Effector CD8-positive, alpha-beta T cell (primary cell): ENCODE data around the gene EGF.
"Not testable (repeated sequence)": the region's sequence is repeated elsewhere in the genome, so short reads cannot be mapped to it uniquely, and the experiment has no call there.

ENCODE experiments used
- DNase-seq: peaks from one replicate; lab custom pipeline; 2025; lab: John Stamatoyannopoulos, UW
- total RNA-seq, 4 experiments: gene quantifications; one replicate each; lab custom pipeline; 2026; lab: John Stamatoyannopoulos, UW

Gene EGF
- total RNA-seq = 0 to 0.12 (median 0) reads per million in 4 experiments

DNA sequence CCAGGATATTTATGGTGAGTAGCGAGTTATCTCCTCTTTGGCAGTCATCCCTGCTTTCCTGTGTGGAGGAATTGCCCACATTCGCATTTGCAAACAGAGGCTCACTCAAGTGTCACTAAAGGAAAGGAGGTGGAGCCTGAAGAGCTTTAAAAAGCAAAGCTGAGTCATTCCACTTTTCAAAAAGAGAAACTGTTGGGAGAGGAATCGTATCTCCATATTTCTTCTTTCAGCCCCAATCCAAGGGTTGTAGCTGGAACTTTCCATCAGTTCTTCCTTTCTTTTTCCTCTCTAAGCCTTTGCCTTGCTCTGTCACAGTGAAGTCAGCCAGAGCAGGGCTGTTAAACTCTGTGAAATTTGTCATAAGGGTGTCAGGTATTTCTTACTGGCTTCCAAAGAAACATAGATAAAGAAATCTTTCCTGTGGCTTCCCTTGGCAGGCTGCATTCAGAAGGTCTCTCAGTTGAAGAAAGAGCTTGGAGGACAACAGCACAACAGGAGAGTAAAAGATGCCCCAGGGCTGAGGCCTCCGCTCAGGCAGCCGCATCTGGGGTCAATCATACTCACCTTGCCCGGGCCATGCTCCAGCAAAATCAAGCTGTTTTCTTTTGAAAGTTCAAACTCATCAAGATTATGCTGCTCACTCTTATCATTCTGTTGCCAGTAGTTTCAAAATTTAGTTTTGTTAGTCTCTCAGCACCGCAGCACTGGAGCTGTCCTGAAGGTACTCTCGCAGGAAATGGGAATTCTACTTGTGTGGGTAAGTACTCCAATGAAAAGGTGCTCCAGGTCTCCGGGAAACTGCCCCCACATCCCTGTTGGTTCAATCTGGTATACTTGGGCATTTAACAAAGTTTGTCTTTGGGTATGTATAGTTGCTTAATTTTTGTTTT lies at the start of gene EGF:
EGF (plus strand) TSS at position 178 of the 890 bp plus-strand sequence; CDS start at position 631, 453 bp downstream.
- no peak for DNase-seq

DNA sequence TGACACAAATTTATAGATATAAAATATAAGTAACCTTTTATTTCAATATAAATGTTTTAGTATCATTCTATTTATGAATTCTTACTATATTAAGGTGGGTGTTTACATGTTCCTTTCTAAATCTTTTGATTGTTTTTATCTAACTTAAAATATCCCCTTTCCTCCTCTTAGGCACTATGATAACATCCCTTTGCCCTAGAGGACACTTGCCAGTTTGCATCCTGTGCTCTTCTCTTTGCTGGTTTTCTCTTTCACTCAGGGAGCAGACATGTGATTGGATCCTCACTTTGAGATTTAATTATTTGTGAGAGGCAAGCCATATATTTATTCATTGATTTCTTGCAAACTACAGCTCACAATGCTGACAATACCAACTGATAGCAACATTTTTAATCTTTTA lies 48.5 kb upstream of the EGF start:
- DNase-seq = no peak

DNA sequence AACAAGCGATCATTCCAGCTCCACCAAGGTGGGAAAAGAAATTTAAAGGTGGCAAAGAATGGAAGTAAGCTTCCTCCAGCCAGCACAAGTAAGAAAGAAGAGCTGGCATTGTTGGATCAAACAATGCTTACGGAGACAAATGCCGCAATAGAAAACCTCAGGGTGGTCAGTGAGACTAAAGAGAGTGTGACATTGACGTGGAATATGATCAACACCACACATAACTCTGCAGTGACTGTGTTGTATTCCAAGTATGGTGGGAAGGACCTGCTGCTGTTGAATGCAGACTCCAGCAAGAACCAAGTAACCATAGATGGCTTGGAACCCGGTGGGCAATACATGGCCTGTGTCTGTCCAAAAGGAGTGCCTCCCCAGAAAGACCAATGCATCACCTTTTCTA lies 42.6 kb upstream of the EGF start:
- DNase-seq = no peak

DNA sequence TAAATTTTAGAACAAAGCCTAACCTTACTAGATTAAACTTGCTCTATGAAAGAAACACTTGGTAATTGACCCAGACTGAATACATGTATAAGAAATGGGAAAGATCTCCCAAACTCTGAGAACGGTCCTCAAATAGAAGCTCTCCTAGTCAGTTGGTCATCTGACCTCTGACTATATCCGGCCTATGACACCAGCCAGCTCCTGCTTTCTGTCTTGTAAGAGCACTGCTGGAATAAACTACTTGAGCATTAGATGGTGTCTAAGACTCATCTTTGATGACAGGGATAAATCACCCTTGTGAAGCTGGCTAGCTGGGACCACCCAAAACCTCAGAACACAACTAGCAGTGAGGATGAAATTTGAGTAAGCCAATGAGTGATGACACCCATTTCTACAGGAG lies 40.6 kb upstream of the EGF start:
- no peak for DNase-seq

DNA sequence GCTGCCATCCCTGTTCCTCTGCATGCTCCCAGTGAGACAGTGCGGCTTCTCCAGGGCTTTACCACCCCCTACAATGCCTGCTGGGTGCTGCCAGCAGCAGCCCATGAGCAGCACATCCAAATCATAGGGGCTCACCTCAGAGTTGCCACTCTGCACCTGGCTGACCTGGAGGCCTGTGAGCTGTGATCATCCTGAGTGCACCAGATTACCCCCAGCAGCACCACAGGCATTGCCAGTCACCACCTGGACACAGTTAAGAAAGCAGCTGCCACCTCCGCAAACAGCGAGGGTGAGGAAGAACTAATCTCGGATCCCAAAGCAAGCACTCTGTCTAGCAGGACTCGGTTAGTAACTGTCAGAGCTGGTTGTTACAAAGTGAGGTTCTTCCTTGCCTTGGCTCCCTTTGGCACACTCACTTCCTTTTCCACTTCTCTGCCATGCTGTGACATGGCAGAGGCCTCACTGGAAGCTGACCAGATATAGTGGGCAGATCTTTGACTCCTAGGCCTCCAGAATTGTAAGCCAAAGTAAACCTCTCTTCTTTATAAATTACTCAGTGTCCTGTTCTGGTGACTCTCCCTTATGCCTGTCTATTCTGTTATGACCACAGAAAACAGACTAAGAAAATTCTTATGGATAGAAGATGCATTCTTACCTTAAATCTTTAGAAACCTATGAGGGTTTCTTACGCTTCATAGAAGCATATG lies 39.6 kb upstream of the EGF start:
- DNase-seq = no peak

DNA sequence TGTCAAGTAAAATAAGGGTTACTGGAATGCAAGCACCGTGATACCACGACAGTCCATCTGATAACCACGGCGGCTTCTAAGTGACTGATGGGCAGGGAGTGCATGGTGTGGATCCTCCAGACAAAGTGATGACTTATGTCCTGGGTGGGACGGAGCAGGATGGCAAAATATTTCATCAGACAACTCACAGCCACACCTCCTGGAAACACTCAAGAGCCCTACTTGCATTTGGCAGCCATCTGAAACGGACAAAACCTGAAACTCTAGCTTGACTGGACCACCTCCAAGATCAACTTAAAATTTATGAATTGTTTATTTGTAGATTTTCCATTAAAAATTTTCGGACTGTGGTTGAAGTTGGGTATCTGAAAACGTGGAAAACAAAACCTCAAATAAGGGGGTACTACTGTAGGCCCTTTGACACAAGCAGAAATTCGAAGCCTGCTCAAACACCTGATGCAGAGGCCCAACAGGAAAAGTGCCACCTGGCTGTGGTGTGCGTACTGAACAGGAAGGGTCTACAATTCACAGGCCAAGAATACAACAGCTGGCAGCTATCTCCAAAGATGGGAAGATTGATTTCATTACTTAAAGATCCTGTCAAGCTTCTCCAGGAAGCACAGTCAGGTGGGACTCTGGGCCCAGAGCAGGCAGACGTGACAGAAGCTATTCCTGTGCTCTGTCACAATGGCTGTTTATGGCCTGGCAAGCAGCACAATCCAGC lies 38.7 kb upstream of the EGF start:
- no peak for DNase-seq

DNA sequence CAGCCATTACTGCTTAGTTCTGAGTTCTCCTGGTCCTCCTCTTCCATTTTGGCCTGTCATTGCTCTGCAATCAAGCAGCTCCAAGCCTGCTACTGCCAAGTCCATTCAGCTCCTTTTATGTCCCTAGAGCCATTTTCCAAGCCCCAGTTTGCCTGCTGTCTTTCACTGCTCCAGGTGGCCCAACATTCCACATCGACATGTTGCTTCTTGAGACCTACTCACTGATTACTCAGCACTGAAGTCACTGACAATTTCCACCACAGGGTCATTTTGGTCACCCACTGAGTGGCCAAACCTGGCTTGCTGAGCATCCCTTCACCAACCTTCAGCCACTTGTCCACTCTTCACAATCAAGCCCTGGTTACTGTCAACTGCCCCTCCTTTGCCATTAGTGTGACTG lies 37.6 kb upstream of the EGF start:
- no peak for DNase-seq

DNA sequence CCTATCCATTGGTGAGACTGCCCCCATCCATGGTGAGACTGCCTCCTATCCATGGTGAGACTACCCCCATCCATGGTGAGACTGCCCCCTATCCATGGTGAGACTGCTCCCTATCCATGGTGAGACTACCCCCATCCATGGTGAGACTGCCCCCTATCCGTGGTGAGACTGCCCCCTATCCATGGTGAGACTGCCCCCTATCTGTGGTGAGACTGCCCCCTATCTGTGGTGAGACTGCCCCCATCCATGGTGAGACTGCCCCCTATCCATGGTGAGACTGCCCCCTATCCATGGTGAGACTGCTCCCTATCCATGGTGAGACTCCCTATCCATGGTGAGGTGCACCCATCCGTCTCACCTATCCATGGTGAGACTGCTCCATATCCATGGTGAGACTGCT lies 37.1 kb upstream of the EGF start:
- not testable (repeated sequence) for DNase-seq

DNA sequence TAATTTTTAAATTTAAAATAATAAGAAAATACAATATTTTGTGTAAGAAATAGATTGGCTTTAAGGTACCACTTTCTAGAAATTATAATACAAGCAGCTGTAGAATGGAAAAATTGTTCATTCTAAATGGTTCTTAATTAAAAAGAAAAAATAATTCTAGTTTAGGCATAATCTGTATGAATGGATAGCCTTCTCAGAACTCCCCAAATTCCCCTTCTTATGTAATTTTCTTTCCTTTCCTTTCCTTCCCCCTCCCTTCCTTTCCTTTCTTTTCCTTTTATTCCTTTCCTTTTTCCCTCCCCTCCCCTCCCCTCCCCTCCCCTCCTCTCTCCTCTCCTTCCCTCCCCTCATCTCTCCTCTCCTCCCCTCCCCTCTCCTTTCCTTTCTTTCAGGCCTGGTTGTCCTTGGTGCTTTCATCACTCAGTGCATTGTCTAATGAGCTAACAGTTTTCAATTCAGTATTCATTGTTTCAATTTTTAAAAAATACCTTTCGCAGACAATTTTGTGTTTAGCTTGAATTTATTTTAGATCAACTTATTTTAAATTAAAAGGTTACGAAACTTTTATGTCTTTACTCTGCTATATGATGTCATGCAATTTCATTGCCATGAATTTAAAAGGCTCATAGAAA lies 35.9 kb upstream of the EGF start:
- no peak for DNase-seq

DNA sequence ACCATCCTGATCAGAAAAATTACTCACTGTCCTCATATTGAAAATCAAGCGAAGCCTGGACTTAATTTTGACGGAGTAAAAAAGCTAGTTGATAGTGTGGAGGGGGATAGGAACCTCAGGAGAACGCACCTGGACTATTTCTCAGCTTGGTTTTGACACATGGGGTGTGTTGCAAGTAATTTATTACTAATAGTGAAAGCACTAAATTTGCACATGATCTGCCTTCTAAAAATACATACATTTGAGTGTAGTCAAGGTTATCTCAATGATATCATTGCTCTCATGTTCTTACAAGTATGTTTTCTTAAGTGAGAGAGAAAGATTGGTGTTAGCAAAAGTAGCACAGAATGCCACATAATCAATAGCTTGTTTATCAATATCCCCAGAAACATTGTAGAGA lies 35.3 kb upstream of the EGF start:
- no peak for DNase-seq

DNA sequence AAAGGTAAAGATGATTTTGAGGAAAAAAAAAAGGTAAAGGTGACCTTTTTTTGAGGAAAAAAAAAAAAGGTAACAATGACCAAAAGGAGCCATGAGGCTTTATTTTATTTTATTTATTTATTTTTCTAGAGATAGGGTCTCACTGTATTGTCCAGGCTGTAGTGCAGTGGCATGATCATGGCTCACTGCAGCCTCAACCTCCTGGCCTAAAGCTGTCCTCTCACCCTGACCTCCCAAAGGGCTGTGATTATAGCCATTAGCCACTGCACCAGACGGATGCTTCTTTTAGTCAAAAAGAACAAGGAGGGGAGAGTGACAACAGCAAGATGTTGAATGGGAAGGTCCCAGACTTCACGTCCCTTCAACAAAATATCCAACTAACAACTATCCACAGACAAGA lies 34.3 kb upstream of the EGF start:
- DNase-seq = no peak

DNA sequence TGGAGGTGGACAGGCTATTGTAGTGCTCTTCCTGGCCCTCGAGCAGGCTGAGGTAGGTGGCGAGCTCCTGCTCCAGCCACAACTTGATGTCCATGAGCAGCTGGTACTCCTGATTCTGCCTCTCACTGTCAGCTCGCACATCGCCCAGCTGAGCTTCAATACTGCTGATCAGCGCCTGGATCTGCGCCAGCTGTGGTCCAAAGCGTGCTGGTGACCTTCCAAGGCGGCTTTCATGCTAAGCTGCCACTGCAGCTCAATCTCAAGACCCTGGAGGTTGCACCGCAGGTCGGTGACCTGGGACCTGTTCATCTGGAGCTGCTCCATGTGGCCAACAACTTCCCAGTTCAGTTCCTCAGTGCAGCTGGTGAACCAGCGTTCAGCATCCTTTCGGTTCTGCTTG lies 33.6 kb upstream of the EGF start:
- no peak for DNase-seq

DNA sequence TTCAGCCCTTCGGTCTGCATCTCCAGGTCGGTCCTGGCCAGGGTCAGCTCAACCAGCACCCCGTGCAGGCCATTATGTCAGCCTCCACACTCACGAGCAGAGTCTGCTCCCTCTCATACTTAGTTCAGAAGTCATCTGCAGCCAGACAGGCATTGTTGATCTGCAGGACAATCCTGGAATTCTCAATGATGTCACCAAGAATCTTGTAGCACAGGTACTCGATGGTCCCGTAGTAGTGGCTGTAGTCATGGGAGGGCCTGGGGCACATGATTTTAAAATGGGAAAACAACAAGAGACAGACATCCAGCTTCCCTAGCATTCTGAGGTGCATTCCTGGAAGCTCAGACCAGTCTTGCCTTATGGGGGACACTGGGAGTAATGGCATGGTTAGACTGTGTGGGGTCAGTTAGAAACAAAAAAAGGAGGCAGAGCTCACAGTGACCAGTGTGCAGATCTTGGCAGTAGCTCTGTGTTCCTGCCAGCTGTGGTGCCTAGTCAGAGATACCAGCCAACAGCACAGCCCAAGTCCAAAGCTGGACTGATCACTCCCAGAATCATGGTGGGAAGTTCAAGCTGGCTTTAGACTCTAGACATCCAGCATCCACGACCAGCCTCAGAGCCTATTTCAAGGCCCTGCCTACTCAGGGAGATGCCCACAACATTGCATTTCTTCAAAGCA lies 32.9 kb upstream of the EGF start:
- DNase-seq = no peak

DNA sequence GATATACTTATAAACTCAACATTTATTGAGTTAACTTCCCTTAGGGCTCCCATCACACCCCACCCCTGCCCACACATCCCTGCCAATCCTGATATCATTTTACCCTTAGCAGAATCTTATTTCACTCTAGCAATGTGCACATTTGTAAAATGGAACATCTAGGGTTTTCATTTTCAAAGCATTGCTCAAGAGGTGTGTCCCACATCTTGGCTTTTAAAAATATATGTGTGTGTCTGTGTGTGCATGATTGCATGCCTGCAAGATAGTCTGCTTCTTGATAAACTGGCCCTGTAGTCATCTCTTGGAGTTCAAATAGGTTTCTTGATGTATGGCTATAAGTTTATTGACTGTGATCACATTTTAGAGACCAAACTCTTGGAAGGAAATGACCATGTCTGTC lies 26.4 kb upstream of the EGF start:
- DNase-seq = no peak

DNA sequence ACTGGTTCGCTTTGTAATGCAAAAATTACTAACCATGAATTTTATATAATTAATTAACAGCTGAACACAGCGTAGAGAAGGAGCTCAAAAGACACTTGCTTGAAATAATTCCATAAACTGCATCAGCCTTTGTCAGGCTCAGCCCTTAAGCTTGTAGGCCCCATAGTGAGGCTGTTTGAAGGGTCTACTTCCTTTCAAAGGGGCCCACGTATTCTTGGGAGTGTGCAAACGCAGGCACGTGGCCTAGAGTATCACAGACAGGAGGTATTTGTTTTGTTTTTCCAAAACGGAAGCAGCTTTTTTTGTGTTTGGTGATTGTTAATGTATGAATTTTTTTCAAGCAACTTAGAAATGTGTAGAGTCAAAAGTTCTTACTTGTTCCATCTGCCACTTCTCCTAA lies 25.6 kb upstream of the EGF start:
- DNase-seq = no peak

DNA sequence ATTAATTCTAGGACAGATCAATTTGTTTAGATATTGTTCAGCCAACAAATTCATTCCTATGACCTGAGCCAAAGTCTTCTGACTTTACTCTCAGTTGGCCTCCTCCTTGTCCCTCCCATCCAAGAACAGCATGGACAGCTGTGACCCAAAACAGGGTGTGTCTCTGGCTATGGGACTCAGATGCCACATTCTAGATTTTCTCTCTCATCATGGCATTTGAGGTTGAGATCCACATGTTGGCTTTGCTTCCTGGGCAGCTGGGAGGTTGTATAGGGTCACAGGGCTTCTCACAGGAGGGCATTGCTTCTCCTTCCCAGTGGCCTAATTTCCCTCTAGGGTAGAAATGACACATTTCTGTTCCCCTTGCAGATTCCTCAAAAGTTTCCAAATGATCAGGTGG lies 22.6 kb upstream of the EGF start:
- no peak for DNase-seq

DNA sequence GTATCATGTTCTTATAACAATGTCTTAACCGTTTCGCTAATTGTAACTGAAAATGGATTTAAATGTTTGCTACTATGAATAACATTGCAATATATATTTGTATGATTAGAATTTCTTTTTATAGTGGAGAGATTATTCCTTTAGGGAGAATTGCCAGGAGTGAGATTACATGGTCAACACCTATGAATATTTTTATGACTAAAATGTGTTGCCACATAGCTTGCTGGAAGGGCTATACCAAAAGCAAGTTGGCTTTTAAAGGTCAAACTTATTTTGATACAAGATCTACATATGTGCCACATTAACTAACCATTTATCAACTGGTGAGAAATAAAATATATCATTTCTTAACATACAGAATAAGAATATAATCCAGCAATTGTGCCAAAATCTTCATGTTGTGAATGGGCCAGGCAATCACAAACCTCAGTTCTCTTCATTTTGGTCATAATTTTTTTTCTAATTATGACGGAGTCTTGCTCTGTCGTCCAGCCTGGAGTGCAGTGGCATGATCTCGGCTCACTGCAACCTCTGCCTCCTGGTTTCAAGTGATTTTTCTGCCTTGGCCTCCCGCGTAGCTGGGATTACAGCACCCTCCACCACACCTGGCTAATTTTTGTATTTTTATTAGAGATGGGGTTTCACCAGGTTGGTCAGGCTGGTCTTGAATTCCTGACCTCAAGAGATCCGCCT lies 10.0 kb upstream of the EGF start:
- no peak for DNase-seq

DNA sequence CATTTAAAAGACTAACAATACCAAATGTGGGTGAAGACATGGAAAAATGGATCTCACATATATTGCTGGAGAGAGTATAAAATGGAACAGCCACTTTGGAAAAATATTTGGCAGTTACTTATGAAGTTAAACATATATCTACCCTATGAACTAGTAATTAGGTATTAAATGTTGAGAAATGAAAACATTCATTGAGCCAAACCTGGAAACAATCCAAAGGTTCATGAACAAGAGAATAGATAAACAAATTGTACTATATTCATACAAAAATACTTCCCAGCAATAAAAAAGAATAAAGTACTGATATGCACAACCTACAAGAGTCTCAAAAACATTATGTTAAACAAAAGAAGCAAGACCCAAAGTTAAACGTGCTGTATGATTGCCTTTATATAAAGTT lies 4.0 kb upstream of the EGF start:
- DNase-seq = no peak

DNA sequence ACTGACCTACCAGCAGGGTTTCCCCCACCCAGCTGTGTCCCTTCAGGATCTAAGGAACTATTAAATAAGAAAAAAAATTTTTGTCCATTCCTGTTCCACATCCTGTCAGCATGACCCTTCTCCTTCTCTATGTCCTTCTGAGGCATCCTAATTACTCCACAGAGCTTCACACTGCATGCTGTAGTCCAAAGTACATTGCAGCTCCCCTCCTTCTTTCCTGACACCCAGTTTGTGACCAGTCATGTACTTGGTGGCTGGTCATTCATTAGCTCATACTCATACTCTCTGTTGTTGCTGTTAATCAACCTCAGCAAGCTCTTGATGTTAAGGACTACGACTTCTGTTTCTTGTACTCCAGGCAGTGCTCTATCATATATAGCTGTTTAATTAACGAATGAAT lies 2.4 kb upstream of the EGF start:
- no peak for DNase-seq

DNA sequence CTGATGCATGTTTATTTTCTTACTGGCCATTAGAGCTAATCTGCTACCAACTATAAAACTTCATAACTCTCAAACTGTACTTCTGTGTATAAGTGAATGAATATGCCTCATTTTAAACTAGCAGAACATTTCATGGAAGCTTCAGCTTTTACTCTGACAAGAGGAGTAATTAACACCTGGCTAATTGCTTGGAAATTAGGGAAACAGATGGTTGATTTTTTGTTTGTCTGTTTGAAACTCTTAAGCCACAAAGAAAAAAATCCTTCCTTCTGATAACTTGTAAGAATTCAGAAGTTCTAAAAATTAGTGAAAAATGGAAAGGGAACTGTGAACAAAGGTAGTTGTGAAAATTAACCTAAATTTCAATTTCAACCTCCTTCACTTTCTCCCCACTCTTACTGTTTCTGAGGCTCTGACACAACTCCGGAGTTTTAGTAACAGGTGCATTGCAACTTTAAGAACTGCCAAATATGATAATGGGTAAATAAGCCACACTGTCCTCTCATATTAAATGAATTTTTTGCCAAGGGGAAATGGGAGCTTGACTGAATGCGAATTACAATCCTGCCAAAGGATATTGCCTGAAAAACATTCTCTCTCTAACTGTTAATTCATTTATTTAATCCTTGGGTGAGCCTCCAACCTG lies 1.0 kb downstream of the EGF start:
- DNase-seq = no peak

DNA sequence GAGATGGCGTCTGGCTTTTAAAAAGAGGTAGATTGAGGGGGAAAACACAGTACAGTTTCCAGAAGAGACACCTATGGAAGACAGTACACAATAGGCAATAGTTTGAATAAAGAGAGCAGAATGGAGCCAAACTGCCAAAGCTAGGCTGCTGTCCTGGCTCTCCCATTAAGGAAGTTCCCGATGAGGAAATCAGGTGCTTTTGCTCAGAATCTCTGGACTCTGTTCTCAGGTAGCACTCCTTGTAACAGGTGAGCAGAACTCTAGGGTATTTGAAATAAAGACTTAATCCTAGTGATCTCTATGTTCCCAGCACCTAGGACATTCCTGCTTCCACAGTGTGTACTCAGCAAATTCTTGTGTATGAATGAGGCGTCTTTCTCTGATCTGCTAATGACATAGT lies 1.6 kb downstream of the EGF start:
- no peak for DNase-seq
